SW480 (cell line): Measurements from ENCODE around the gene BRPF3.
A peak's percentile ranks its signal among the peaks of the same experiment; 100 is the strongest.

Experiments
- DNase-seq: peaks from one replicate; pipeline ENCODE4 v3.0.0-alpha.2; 2016; ENCODE audit warnings: low spot score

BRPF3 gene

GRCh38 chr6:36196113-36196879, at the start of gene BRPF3:
Gene BRPF3, plus strand, starts transcription at chr6:36196744. Its CDS starts 3,579 bp downstream, at chr6:36200323.
- DNase-seq: peak; percentile 55

GRCh38 chr6:36147294-36147693, 49.2 kb upstream of the BRPF3 start:
- no peak for DNase-seq

- DNase-seq: no peak
These were observed 47.1 kb upstream of the BRPF3 start for GRCh38 chr6:36149476-36149875.

- no peak for DNase-seq
These were observed 46.3 kb upstream of the BRPF3 start for GRCh38 chr6:36150283-36150682.

- no peak for DNase-seq
These were observed 42.3 kb upstream of the BRPF3 start for GRCh38 chr6:36154286-36154685.

- no peak for DNase-seq
These were observed 40.9 kb upstream of the BRPF3 start for GRCh38 chr6:36155662-36156061.

GRCh38 chr6:36160147-36160760, 36.3 kb upstream of the BRPF3 start:
- no peak for DNase-seq

- no peak for DNase-seq
These were observed 27.2 kb upstream of the BRPF3 start for GRCh38 chr6:36169023-36170007.

GRCh38 chr6:36170704-36171103, 25.8 kb upstream of the BRPF3 start:
- DNase-seq: no peak

- DNase-seq: no peak
These were observed 25.0 kb upstream of the BRPF3 start for GRCh38 chr6:36171573-36171972.

GRCh38 chr6:36177166-36177565, 19.4 kb upstream of the BRPF3 start:
- no peak for DNase-seq

GRCh38 chr6:36178544-36178943, 18.0 kb upstream of the BRPF3 start:
- DNase-seq: no peak

GRCh38 chr6:36180126-36180525, 16.4 kb upstream of the BRPF3 start:
- no peak for DNase-seq

- DNase-seq: no peak
These were observed 12.2 kb upstream of the BRPF3 start for GRCh38 chr6:36184311-36184710.

GRCh38 chr6:36186199-36186598, 10.3 kb upstream of the BRPF3 start:
- DNase-seq: no peak

GRCh38 chr6:36187446-36187845, 9.1 kb upstream of the BRPF3 start:
- DNase-seq: no peak

GRCh38 chr6:36195471-36196112, 952 bp upstream of the BRPF3 start:
- peak; percentile 2 for DNase-seq

- DNase-seq: peak; percentile 87
These were observed 470 bp downstream of the BRPF3 start for GRCh38 chr6:36196880-36197548.

GRCh38 chr6:36197739-36198221, 1.2 kb downstream of the BRPF3 start:
- no peak for DNase-seq

- DNase-seq: no peak
These were observed 2.4 kb downstream of the BRPF3 start for GRCh38 chr6:36198986-36199385.

- DNase-seq: no peak
These were observed 3.8 kb downstream of the BRPF3 start for GRCh38 chr6:36200154-36200891.
